NCI-H2196 (cell line): Measurements from ENCODE around the gene SPNS1.
"Not testable (repeated sequence)": the region's sequence is repeated elsewhere in the genome, so short reads cannot be mapped to it uniquely, and the experiment has no call there.

Source experiments
- DNase-seq: peaks from one replicate; lab custom pipeline; 2025; ENCODE audit not compliant: unreplicated experiment; lab: John Stamatoyannopoulos, UW

Gene SPNS1

GRCh38 chr16:28987170-28987853 lies 12.7 kb downstream of the SPNS1 start:
- DNase-seq: no peak

GRCh38 chr16:28989363-28989762 lies 14.8 kb downstream of the SPNS1 start:
- DNase-seq: no peak

- no peak for DNase-seq
Measured at GRCh38 chr16:28990375-28991040, 15.9 kb downstream of the SPNS1 start.

- no peak for DNase-seq
Measured at GRCh38 chr16:28991687-28992086, 17.1 kb downstream of the SPNS1 start.

GRCh38 chr16:28992496-28992895 lies 17.9 kb downstream of the SPNS1 start:
- DNase-seq: no peak

GRCh38 chr16:28998837-28999236 lies 24.3 kb downstream of the SPNS1 start:
- no peak for DNase-seq

GRCh38 chr16:28999577-28999976 lies 25.0 kb downstream of the SPNS1 start:
- DNase-seq: no peak

- DNase-seq: no peak
Measured at GRCh38 chr16:29000019-29000418, 25.4 kb downstream of the SPNS1 start.

GRCh38 chr16:29004496-29005139 lies 30.0 kb downstream of the SPNS1 start:
- DNase-seq: not testable (repeated sequence)

GRCh38 chr16:29007730-29008593 lies 33.4 kb downstream of the SPNS1 start:
- no peak for DNase-seq

- no peak for DNase-seq
Measured at GRCh38 chr16:29009050-29009837, 34.7 kb downstream of the SPNS1 start.

GRCh38 chr16:29009838-29010166 lies 35.2 kb downstream of the SPNS1 start:
- DNase-seq: no peak

- no peak for DNase-seq
Measured at GRCh38 chr16:29011112-29011511, 36.5 kb downstream of the SPNS1 start.

- no peak for DNase-seq
Measured at GRCh38 chr16:29011851-29012250, 37.3 kb downstream of the SPNS1 start.

GRCh38 chr16:29012913-29013553 lies 38.5 kb downstream of the SPNS1 start:
- no peak for DNase-seq

GRCh38 chr16:29014561-29015069 lies 40.0 kb downstream of the SPNS1 start:
- no peak for DNase-seq

GRCh38 chr16:29022196-29022595 lies 47.6 kb downstream of the SPNS1 start:
- DNase-seq: no peak

- no peak for DNase-seq
Measured at GRCh38 chr16:29023279-29024277, 49.0 kb downstream of the SPNS1 start.

GRCh38 chr16:29024278-29024677 lies 49.7 kb downstream of the SPNS1 start:
- no peak for DNase-seq
